SK-N-DZ (cell line): ENCODE measurements around the gene CPEB1.
"Not testable (repeated sequence)": the region's sequence is repeated elsewhere in the genome, so short reads cannot be mapped to it uniquely, and the experiment has no call there.

ENCODE experiments used
- DNase-seq: peaks from one replicate; pipeline ENCODE4 v3.0.0-alpha.2; 2015; ENCODE audit warnings: low spot score

CPEB1 gene

DNA sequence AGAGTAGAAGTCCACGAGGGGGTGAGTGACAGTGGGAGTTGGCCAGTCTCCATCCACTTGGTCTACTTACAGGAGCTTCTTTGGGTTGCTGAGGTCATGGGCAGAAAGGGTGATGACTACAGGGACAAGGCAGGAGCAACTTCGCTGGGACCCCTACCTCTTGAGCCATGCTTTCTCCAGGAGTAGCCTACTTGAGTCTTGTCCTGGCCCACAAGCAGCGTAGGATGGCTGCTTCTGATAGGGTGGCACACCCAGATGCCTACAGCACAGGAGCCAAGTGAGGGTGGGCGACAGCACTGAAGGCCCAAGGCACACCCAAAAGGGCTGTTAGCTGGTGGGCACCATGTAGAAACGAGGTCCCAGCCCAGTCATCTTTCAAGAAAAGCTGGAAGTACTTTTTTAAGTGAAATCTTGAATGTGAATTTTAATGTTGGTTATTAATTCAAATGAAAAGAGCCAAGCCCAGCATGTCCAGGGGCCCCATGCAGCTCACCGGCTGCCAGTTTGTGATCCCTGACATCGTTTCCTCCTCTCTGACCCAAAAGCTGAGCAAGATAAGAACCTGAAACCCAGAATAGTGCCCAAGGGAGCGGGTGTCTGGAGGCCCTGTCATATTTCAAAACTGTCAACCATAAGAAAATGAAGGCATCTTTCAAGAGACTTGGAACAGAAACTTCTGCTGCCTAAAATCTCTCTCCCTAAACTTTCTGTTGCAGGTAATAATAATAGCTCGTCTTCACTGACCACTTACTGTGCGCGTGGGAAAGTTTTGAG lies 2.2 kb upstream of the CPEB1 start:
- DNase-seq = no peak

DNA sequence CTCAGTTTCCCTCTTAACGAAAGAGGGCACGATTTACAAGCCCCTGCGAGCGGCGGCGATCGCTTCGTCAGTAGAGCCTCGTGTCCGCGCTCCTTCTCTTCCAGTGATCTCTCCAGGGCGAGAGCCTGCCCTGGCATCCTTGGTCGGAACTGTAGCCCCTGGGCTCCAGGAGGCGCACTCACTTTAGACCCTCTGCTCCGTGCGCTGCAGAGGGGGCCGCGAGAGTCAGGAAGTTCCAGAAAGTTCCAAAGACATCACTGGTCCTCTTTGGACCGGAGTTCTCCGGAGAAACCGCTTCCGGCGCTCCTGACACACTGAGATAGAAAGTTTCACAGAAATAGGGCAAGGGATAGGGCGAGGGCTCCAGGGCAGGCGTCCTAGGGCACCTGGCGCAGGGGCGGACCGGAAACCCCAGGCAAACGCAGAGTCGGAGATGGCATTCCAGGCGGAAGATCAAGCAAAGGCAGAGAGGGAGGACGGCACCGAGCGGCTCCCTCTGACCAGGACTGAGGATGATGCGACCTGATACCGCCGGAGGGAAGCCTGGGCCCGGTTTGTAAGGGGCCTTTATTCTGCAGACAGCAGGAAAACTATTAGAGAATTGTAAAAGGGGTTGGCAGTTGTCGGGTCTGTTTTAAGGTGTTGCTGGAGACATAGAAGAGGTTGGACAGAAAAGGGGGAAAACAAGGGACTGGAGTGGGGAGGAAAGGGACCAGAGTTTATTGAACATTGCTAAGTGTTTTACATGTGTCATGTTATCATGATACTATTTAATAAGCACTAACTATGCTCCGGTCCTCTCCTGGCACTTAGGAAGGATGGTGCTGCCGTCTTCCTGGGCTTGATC lies 1.3 kb upstream of the CPEB1 start:
- DNase-seq = no peak

DNA sequence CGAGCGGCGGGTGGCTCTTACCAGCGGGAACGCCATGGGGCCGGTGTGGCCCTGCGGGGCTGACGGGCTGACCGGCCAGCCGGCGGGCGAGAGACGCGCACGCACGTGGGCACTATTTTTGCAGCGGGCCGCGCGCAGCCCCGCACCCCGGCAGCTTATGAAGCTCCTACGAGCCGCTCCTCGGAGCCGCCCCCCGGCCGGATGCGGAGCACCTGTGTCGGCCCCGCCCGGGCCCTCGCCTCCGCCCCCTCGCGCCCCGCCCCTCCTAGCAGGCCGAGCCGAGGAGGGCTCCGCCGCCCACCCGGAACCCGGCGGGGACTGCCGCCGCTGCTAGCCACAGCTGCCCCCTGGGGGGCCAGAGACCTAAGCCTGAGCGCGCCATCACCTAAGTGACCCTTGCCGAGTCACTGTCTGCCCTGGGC lies 683 bp upstream of the CPEB1 start:
- DNase-seq = no peak

DNA sequence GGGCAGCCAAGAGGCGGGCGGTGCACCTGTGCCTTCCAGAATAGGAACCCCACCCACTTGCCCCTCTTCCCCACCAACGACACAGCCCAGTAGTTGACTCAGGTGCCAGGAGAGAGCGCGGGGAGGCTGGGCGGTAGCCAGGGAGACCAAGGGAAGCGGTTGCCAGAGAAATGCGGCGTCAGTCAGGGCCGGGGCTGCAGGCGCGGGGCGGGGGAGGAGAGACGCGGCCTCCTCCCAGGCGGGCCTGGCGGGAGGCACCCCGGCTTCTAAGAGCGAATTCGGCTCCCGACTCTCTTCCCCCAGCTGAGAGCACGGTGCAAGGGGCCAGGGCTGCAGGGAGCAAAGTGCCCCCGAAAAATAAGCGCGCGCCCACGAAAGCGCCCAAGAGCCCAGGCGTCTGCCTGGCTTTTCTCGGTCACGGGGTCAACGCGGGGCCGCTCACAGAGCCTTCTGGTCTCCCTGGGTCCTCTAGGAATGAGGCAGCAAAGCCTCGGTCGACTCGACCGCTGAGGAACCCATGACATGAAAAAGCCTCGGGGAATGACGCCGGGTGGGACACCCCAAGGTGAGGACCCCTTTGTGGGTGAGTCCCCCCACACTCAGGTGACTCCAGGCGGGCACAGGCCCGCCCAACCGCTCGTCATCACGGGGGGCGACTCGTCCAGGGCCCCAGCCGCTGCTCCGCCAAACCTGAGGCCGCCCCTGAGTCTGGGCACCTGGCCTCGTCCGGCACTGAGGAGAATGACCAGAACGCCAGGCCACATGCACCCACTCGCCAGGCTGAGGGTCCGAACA lies 716 bp downstream of the CPEB1 start:
- DNase-seq = no peak

DNA sequence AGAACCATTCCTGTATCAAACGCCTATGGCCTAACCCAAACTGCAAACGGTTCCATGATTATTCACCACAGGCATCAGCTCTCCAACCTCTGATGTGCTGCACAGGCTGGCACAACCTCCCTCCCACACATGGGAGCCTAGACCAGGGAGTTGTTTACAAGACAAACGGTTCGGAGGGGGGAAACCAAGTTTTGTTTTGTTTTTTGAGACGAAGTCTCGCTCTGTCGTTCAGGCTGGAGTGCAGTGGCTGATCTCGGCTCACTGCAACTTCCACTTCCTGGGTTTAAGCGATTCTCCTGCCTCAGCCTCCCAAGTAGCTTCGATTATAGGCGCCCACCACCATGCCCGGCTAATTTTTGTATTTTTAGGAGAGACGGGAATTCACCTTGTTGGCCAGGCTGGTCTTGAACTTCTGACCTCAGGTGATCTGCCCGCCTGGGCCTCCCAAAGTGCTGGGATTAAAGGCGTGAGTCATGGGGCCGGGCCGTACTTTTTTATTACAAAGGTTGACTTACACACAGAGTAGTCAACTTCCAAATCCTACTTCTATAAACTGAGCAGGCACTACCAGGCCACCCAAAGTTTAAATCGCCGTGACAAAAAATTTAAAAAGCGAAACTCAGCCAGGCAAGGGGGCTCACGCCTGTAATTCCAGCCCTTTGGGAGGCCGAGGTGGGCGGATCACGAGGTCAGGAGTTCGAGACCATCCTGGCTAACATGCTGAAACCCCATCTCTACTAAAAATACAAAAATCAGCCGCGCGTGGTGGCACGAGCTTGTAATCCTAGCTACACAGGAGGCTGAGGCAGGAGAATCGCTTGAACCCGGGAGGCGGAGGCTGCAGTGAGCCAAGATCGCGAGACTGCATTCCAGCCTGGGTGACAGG lies 2.0 kb downstream of the CPEB1 start:
- not testable (repeated sequence) for DNase-seq

DNA sequence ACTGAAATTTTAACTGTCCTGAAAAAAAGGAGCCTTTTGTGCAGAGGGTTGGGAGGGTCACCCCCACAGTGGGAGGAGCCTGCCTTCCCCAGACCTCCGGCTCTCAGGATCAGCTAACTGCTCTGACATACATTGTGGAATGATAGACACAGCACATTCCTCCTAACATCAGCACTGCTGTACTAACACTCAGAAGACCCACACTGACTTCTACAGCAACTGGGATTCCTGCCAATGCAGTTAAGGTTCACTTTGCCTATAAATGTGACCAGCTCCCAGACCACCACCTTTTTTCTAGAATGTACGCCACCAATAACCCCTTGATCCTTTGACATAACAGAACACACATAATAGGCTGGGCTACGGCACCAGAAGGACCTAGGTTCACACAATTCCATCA lies 3.2 kb downstream of the CPEB1 start:
- no peak for DNase-seq

DNA sequence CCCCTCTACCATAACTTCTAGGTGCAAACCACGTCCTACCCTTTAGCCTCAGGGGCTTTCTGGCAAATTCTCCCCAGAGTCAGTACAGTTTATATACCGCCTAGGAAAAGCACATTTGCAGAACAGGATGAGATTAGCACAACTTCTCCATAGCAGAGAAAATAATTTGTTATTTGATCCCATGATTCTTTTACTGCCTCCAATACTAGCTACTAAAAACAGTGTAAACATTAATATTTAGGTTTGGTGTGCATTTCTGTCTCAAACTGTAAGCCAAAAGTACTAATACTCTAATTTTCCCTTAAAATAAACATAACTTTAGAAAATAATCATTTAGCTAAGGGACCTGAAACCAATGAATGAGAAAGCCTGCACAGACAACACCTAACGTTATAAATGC lies 4.5 kb downstream of the CPEB1 start:
- no peak for DNase-seq

DNA sequence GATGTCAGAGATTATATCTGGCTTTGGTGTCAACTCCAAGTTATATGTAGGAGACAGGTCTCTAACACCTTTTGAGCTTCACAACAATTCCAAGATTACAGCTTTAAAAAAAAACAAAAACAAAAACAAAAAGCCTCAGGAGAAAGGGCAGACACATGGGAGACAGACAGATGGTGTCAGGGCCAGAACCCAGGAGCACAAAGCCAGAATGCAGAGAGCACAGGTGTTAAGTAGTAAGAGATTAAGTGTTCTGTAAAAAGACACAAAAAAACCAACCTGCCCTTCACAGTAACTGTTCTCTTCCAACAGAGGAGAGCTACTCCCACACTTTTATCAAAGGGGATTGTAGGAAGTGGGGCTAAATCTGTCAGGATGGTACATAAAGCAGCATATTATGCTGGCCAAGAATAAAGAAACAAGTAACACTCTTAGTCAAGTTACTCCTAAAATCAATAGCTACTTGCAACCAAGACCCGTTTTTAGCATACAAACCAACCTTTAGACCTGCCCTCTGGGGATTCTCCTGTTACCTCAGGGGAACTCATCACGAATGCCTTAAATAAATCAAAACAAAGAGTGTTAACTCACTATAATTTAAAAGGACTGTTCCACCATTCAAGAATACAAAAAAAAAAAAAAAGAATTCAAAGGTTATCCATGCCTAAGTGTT lies 5.9 kb downstream of the CPEB1 start:
- DNase-seq = no peak

DNA sequence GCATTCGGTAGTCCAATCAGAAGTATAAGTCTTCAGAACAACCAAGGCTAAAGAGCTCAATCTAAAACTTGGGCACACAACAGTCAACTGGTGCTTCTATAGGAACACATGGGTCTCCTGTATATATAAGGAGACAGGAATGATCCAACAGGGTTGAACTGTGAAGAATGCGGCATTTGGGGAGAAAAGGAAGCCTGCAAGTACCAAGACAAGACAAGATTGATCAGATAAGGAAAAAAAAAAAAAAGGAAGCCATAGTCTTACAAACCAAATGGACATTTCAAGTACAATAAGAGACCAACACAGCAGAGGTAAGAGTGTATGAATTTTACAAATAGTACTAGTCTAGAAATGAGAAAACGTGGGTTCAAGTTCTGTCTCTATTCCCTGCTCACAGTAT lies 6.5 kb downstream of the CPEB1 start:
- no peak for DNase-seq

DNA sequence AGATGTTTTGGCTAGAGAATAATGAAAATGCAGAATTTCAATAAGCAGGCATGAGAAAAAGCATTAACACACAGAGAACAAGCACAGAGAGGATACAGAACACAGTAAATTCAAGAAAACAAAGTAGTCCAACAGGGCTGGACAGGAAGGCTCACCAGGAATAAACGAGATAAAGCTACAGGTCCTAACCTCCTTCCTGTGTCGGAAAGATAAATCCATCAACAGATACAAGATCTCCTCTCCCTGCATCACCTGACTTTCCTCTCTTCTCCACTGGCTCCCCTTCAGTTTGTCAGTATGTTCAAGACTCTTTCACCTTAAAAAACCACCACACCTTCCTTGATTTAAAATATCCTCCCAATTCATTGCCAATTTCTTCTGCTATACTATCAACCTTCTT lies 11.4 kb downstream of the CPEB1 start:
- DNase-seq = no peak

DNA sequence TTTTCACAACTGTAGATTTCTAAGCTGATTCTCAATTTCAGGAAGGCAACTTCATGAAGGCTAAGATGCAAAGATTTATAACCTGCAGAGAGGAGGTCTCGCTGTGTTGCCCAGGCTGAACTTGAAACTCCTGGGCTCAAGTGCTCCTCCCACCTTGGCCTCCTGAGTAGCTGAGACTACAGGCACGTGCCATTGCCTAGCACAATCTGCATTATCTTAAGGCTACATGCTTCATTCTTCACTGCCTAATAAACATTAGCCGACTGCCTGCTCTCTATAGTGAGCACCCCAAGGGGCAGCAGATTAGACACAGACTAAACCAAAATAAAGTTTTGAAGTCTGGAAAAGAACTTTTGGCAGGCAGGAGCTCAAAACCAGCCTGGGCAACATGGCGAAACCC lies 17.1 kb downstream of the CPEB1 start:
- DNase-seq = no peak

DNA sequence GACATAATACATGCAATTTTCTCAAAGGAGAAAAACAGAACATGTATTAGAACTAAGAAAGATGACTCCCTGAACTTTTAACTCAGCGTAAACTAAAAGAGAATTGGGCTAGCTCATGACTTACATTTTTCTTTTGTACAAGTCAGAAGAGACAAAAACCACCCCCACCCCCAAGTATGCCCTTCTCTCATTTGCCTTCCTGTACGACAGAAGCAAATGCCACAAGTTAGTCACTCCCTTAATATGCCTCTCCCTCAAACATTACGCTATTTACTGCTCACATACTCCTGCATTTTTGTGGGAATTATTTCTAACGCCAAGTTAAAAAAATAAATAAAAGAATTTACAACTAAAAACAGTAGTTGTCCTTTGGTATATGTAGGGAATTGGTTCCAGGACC lies 22.0 kb downstream of the CPEB1 start:
- DNase-seq = no peak

DNA sequence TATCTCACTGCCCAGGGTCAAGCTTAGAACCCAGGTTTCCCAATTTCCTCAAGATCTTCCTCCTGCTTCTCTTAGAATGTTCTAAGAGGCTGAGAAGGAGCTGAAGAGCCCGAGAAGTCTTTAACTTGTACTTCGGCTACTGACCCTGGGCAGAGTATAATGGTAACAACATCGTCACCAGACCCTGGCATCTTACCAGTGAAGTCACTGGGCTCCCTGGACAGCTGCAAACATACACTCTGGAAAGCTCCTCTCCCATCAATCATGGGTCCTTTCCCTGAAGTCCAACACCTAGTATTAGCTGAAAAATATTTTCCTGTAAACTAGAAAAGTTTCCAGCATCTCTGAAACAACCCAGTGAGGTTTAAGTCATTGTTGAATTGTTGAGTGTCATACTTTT lies 22.7 kb downstream of the CPEB1 start:
- no peak for DNase-seq

DNA sequence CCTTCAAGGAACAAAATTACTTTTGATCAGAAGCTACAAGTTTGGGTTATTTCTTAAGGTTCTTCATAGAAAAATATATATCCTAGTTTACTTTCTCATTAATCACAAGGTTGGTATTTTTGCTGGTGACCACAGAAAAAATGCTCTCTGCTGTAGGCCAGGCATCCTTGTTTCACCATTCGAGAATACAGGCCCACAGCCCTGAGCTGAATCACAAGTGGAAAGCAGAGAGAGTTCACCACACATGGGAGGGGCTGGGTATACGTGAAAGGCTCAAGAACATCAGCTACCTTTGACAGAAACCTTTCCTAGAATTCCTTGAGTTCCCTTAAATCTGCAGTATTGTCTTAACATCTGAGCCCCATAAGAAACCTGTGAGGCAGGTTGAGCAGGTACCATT lies 23.2 kb downstream of the CPEB1 start:
- no peak for DNase-seq

DNA sequence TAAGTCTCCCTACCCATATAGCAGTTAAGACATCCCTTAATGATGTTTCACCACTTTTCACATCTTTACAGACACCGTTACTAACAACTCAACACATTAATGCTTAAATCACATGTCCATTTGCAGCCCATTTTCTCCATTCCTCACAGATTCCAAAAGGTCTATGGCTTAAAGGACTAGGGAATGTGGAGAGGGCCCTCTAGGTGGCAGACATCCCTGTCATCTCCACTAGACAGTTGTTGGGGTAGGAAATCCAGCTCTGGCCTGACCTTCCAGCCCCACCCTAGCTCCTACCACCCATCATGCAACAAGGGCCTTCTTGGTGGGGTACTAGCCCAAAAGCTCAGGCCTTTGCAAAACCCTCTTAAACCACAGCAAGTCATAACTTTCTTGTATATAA lies 25.2 kb downstream of the CPEB1 start:
- DNase-seq = no peak

DNA sequence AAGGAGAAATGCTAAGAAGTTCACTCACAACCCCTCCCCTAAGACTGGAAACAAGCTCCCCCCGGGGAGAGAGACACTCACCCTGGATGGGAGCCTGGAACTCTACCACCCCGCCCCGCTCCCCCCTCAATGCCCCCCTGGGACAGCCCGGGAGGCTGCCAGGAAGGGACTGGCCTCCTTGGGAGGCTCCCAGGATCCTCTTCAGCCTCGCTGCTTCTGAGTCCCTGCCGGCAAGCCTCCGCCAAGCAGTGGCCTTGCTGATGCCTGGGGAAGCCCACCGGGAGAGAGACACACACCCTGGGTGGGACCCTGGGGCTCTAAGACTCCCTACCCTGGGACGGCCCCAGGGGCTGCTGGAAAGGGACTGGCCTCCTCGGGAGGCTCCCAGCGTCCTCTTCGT lies 33.4 kb downstream of the CPEB1 start:
- no peak for DNase-seq

DNA sequence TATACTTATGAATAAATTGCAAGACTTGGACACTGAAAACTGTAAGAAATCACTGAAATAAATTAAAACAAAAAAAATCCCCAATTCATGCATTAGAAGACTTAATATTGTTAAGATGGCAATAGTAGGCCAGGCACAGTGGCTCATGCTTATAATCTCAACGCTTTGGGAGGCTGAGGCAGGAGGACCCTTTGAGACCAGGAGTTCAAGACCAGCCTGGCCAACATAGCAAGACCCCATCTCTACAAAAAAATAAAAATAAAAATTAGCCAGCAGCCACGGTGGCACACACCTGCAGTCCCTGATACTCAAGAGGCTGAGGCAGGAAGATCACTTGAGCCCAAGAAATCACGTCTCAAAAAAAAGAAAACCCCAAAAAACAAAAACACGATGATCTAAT lies 35.8 kb downstream of the CPEB1 start:
- no peak for DNase-seq

DNA sequence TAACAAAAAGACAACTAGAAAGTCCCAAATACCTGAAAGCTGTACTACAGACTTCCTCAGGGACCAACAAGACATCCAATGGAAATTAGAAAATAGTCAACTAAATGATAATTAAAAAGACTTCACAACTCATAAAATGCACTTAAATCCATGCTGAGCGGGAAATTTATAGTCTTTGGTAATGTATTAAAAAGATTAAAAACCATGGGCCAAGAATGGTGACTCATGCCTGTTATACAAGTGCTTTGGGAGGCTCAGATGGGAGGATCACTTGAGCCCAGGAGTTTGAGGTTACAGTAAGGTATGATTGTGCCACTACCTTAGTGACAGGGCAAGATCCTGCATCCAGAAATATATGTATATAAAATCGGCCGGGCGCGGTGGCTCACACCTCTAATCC lies 45.0 kb downstream of the CPEB1 start:
- no peak for DNase-seq

DNA sequence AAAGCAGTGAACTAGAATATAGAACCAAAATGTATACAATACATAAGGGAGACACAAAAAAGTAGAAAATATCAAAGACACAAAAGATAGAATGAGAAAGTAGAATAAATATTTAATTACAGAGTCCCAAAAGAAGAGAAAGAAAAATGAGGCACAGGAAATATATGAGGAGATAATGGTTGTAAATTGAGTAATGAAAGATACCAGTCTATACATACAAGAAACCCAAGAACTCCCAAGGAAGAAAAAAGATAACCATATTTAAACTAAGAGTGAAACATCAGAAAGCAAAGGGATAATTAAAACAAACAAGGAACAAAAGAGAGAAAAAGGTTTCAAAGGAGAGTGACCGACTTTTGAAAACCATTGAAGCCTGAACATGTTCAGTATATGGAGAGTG lies 47.3 kb downstream of the CPEB1 start:
- no peak for DNase-seq

DNA sequence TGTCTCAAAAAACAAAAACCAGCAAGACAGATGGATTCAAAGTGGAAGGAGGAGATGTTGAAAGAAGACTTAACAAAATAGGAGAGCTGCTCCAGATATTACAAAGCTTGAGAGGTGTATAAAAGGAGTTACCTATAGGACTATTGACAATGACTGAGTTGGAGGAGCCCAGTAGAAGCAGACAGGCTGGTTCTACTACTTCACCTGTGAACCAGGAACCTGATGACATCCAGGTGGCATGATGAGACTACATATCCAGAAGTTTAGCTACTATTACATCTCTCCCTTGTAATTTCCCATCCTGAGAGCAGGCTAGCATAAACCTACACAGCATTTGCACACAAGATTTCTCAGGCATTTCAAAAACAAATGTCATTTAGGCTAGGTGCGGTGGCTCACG lies 49.3 kb downstream of the CPEB1 start:
- no peak for DNase-seq

DNA sequence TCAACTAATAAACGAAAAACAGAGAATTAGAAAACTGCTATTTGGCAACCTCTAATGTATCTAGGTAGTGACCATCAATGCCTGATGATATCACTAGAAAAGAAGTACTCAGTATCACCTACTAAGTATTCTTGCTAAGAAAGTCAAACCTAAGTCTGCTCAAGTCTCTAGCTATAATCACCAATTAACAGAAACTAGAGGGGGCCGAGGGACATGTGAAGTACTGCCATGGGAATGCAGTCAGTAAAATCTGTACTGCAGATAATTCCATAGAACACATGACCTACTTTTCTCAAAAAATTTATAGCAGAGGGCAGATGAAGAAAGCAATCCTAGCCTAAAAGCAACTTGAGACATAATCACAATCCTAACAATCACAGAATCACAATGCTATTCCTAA lies 51.4 kb downstream of the CPEB1 start:
- no peak for DNase-seq
